Ramos (cell line): ENCODE data around the gene DDX60.

Experiments used
- in situ Hi-C: fragments of 300-500 bp; cut with MboI; formaldehyde crosslinking; loops from one replicate; pipeline ENCODE4 v1.14.3; 2022; ENCODE audit warnings: low sequenced_read_pairs; ENCODE audit not compliant: unreplicated experiment

Gene DDX60

DNA sequence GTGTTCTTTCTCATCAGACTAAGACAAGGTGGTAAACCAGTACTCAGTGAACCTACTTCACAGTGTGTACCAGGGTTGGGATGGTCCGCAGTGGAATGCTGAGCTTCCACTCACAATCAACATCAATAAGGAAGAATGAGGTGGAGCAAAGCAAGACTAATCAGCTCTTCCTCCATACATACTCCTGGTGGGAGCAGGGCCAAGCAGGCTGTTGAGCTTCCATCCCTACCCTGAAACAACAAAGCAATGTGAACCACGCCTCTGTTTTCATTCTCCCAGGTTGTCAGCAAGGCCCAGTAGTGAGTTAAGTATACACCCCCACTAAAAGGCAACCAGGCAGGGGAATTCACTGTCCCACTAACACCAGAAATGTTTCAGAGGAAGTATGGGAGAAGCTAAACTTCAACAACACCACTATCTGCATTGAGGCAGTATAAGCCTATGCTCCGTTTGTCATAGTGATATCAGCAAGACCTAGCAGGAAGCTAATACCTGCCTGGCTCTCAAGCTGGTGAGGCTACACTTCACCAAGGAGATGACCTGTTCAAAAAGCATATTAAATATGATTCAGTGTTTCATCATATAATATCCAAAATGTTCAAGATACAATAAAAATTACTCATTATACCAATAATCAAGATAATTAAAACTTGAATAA, 109.5 kb downstream of the DDX60 start:
- in situ Hi-C loops, result no loop called here

GRCh38 chr4:168203233-168203911, 115.2 kb downstream of the DDX60 start:
- in situ Hi-C loops, result no loop called here

DNA sequence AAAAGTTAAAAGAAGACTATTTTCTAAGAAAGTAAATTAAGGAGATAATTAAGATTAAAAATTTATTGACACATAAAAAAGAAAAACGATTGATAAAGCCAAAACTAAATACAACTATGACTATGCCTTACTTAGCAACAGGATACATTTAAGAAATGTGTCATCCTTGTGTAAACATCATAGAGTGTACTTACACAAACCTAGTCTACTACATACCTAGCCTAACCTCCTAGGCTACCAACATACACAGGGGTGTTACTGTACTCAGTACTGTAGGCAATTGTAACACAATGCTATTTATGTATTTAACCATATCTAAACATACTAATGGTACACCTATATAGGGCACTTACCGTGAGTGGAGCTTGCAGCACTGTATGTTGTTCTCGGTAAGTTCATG, 117.9 kb downstream of the DDX60 start:
- in situ Hi-C loops, result no loop called here

- in situ Hi-C loops, result no loop called here
These were observed 119.1 kb downstream of the DDX60 start for GRCh38 chr4:168199260-168199957.

DNA sequence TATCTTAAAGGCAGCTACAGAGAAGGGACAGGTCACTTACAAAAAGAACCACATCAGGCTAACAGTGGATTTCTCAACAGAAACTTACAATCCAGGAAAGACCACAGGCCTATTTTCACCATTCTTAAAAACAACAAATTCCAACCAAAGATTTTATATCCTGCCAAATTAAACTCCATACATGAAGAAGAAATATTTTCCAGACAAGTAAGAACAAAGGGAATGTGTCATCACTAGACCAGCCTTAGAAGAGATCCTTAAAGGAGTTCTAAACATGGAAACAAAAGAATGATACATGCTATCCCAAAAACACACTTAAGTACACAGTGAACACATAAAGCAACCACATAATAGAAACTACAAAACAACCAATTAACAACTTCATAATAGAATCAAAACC, 120.6 kb downstream of the DDX60 start:
- in situ Hi-C loops, result no loop called here

- in situ Hi-C loops, result no loop called here
These were observed 129.8 kb downstream of the DDX60 start for GRCh38 chr4:168188754-168189153.

GRCh38 chr4:168183717-168184571, 134.6 kb downstream of the DDX60 start:
- in situ Hi-C loops, result no loop called here

GRCh38 chr4:168177546-168178149, 140.9 kb downstream of the DDX60 start:
- in situ Hi-C loops, result no loop called here

DNA sequence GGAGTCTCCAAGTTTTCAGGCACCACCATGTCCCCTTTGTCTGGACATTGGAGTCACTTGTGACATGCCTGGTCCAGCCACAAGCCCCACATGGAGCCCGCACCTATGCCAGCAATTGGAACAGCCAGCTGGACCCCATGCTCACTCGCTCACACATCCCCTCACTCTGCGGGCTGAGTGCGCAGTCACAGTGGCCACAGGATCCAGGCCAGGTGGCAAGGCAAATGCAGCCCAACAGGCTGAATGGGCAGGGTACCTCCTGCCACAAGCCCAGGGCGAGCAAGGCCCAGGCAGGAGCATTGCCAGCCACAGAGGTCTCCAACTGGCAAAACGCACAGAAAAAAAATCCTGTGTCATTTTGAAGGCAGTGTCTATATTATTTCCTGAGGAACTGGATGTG, 144.2 kb downstream of the DDX60 start:
- in situ Hi-C loops, result no loop called here

DNA sequence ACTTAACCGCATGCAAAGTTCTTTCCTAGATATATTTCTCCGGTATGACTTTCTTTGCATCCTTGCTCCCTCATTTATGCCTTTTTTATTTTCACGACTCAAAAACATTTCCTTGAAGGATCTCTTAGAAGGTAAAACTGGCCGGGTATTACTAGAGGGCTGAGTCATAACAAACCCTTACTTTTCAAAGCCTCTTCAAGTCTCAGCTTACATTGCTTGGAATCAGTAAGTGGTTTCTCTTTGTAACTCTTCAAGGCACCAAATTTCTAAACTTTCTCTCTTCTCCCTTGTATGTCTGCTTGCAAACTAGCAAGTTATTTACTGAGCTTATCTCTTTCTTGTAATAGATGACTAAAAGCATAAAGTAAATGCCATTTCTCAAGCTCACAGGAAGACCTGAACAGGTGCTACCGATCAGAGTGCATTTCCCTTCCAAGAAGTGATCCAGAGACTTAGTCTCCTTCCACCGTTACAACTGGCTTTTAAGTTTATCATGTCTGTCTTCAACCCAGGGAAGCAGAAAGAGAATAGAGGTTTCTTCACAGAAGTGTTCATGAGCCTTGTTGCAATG, 150.8 kb downstream of the DDX60 start:
- in situ Hi-C loops, result no loop called here
